GM19023 (cell line): ENCODE data around the gene PSRC1.
"Not testable (repeated sequence)": the region's sequence is repeated elsewhere in the genome, so short reads cannot be mapped to it uniquely, and the experiment has no call there.

Experiments
- ATAC-seq: cut with Tn5 transposase; IDR thresholded peaks from one replicate; pipeline ENCODE4 v1.9.1; 2021; ENCODE audit warnings: mild to moderate bottlenecking, moderate library complexity; ENCODE audit not compliant: unreplicated experiment

PSRC1 gene

DNA sequence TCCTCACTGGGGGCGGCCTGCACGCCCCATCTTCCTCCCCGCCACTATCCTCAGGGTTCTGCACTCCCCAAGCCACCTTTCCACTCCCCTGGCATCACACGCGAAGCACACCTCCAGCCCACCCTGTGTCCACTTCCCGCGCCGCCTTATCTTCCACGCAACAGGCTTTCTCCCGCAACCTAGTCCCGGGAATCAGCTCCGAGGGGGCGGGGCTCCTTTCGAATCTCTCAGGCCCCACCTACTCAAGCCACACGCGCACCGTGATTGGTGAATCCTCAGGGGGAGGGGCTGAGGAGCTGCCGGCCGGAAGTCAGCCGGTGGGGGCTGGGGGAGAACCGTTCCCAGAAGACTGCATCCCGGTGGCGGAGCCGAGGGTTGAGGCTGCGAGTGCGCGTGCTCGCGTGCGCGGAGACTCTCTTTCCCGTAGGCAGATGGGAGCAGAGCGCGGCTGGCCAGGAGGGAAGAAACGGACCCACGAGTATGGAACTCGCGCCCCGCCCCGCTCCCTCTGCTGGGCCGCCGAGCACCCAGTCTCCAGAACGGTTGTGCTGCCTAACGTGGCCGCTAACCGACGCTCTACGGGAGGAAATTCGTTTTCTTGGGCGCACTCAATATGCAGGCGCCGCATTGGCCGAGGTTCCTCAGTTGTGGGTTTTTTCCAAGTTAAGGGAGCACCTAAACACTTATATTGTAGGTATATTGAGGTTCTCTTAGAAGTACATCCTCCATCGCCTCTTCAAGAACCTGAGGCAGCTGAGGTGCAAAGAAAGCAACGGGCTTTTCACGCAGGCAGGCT is at the start of gene PSRC1:
PSRC1 (minus strand) TSS at position 194 of the 796 bp plus-strand sequence.
- peak; percentile 98 for ATAC-seq

DNA sequence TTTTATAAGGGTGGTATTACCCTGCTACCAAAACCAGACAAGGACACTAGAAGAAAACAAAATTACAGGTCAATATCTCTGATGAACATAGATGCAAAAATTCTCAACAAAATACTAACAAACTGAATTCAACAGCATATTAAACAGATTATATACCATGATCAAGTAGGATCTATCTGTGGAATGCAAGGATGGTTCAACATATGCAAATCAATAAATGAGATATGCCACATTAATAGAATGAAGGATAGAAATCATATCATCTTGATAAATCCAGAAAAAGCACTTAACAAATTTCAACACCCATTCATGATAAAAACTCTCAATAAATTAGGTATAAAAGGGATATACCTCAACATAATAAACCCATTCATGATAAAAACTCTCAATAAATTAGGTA is 48.2 kb upstream of the PSRC1 start:
- no peak for ATAC-seq

- no peak for ATAC-seq
These were observed 44.3 kb upstream of the PSRC1 start for GRCh38 chr1:109327285-109327684.

GRCh38 chr1:109322974-109323373 is 40.0 kb upstream of the PSRC1 start:
- ATAC-seq, result no peak

- ATAC-seq, result no peak
These were observed 36.2 kb upstream of the PSRC1 start for GRCh38 chr1:109319114-109319513.

DNA sequence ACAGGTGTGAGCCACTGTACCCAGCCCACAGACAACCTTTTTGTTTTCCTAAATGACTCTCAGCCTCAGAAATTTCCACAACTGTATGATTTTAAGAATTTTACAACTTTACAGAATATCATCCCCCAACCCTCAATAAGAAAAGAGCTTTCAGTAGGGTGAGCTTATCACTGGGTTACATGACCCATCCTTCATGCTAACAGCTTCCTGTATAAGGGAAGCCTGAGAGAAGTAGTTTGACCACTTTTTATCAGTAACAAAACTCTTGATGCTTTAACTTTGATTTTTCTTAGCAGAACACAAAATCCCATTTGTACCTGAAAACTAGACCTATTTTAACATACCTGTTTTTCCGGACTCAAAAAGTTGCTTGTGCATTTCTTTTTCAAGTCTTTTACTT is 33.6 kb upstream of the PSRC1 start:
- ATAC-seq, result no peak

- ATAC-seq, result no peak
These were observed 32.3 kb upstream of the PSRC1 start for GRCh38 chr1:109315288-109315687.

- no peak for ATAC-seq
These were observed 31.9 kb upstream of the PSRC1 start for GRCh38 chr1:109314795-109315194.

- ATAC-seq, result no peak
These were observed 30.2 kb upstream of the PSRC1 start for GRCh38 chr1:109312978-109313775.

DNA sequence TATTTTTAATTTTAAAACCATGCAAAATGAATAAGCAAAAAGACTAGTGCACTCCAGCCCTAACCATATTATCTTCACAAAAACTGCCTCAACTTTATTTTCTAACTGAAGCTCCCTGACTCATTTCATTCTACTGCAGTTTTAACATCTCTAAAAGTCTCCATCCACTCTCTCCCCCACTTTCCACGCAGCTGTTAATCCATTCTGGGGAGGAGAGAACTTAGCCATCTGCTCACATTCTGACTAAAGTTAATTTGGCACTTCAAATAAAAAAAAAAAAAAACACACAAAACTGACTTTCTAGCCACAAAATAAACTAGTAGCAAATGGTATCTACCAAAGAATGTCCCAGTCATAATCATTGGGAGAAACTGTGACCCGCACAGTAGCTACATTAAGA is 29.3 kb upstream of the PSRC1 start:
- ATAC-seq, result no peak

DNA sequence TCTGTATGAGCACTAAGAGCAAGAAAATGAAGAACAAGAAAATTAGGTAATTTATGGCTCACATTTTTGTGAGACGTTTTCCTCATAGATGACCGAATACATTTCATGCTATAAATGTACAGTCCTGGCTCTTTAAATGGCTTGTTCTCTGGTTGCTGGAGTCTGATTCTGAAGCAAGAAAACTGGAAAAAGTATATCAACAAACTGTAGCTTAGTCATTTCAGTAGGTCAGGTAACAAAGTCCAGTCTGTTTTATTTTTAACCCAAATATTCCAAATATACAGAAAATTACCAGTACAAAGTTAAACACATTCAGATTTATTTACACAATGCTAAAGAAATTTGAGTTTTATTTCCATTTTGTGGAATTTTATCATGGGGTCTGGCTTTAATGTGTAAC is 26.4 kb upstream of the PSRC1 start:
- no peak for ATAC-seq

- no peak for ATAC-seq
These were observed 24.5 kb upstream of the PSRC1 start for GRCh38 chr1:109307274-109308021.

DNA sequence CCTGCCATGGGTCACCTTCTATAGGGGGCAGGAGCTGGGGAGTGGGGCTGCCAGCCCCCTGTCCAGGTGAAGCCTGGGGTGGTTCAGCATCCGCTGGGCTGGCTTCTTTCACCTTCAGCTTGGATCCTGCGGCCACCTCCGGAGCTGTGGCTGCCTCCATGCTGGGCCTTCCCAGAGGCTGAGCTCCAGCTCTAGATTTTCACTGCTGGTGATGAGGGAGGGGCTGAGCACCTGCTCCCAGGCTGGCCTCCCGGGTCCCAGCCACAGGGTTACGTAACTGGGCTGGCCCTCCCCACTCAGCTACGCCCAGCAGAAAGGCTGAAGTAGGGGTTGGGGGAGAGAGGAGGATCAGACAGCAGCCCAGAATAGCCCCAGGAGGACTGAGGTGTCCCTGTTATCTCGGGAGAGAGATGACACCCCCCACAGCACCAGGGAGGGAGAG is 23.9 kb upstream of the PSRC1 start, which contains the start of gene MYBPHL:
MYBPHL (minus strand) TSS at position 180 of the 442 bp plus-strand sequence; CDS start at position 160, 20 bp downstream.
- ATAC-seq, result no peak

DNA sequence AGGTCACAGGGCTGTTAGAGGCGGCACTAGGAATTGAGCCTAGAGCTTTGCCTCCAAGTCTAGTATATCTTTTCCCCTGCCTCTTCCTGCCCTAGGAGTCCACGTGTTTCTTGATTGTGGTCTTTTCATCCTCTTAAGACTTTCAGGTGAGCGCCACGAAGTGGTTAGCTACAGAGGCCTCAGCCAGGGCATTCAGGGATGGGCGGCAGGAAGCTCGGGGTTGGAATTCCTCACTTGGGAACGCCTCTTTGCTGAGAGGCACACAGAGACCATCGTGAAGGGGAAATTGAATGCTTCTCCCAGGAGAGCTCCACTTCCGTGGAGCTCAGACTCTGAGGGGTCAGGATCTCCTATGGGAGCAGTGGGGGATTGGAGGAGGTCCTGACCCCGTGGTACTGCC is 23.0 kb upstream of the PSRC1 start:
- ATAC-seq, result not testable (repeated sequence)

- no peak for ATAC-seq
These were observed 21.4 kb upstream of the PSRC1 start for GRCh38 chr1:109304226-109304920.

DNA sequence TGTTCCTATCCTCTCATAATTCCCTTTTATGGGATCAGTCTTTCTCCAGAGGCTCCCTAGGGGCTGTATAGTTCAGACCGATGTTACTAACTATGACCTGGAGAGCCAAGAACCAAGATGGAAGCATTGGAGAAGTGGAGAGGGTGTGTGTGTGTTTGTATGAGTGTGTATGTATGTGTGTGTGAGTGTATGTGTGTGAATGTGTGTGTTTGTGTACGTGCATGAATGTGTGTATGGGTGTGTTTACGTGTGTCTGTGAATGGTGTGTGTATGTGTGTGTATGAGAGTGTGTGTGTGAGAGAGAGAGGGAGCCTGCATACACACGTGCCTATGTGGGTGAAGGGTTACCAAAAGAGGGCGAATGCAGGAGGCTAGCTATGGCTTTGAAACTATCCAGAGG is 18.9 kb upstream of the PSRC1 start:
- no peak for ATAC-seq

GRCh38 chr1:109300650-109301151 is 17.8 kb upstream of the PSRC1 start:
- no peak for ATAC-seq

GRCh38 chr1:109299558-109300343 is 16.8 kb upstream of the PSRC1 start:
- ATAC-seq, result no peak

DNA sequence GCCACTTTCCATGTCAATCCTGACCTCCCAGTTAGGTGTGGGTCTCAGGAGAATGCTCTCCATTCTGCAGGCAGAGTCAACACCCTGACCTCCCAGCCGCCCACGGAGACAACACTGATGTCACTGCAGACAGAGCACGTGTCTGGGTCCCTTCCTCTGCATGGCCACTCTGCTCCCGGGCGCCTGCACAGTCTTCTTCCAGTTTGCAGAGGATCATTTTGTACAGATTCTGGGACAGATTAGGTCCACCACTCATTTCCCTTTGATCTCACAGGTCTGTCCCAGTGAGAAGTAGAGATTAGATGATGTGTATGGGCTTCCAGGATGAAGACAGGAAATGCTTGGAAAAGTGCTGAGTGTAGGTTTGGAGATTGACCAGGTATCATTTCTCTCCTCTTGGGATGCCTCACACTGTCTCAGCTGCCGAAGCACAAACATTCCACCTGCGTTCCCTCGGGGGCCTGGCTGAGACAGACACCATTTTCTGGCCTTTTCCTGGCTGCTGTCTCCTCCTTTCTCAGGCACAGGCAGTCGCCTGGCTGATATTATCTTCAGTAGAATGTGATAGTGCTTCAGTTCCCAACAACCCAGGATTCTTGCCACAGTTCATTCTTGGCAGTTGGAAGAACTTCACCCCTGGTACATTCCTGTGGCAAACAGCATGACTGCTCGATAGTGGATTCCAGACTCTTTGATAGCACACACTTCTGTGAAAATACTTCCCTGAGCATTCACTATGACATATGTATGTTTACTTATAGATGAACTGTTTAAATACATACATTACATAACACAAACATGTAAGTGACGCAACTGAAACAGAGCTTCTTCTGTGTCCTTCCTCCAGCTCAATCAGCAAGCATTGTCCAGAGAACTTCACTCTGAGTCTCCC is 16.0 kb upstream of the PSRC1 start:
- no peak for ATAC-seq
